ENCODE data around the gene PTK7. TPM values are rescaled to one million over a fixed set of nuclear protein-coding genes. Genes with fewer than 3 reads are reported as not detected.

PTK7 gene
- polyA plus RNA-seq (2011; rRNA removed) (146 and 179 TPM in 2 replicates), polyA minus RNA-seq (2011; rRNA and poly(A)+ RNA removed) (230 and 312 TPM in 2 replicates)

- Histone ChIP-seq H3K27me3 (ENCODE audit: control insufficient read depth, insufficient read depth, low read length) (no peaks in the 10 kb centered on the region), H3K27ac (ENCODE audit: low read depth, low read length) (peak within 1 kb of the TSS; percentile 96), H3K4me3 (ENCODE audit: low read depth, low read length) (peak within 1 kb of the TSS; percentile 87), H3K9me3 (ENCODE audit: control insufficient read depth, insufficient read depth, low read length) (peaks cover 3% of the 10 kb centered on the region; the same call in 1 of the 2 replicates)
- no peak for TF ChIP-seq CTCF (IDR thresholded peaks at IDR 0.05; ENCODE audit: low read depth, low read length)
- ChIA-PET POLR2A (interaction anchor here (0.5 to 3.5 kb wide), 15 partner anchors 14 to 1027 kb away, joined by 3 to 21 read pairs (median 6); partner anchors contain the start of genes CUL7, KLC4, MRPL2 and SRF), CTCF (interaction anchor here (1.0 to 2.7 kb wide), 3 partner anchors 55 to 95 kb away, joined by 3 to 15 read pairs (median 4); no protein-coding TSS in a partner anchor)
- DNase-seq (ENCODE audit: low read depth, low spot score) = no peak
Observed at GRCh38 chr6:43075670-43076463, at the start of gene PTK7. PTK7 (plus strand) TSS chr6:43076314; CDS start chr6:43076489, 175 bp downstream.

GRCh38 chr6:43026365-43026764, 49.7 kb upstream of the PTK7 start:
- Histone ChIP-seq H3K9me3 (ENCODE audit: control insufficient read depth, insufficient read depth, low read length) (no peaks in the 10 kb centered on the region), H3K27ac (ENCODE audit: low read depth, low read length) (peak overlapping the region; percentile 11), H3K4me3 (ENCODE audit: low read depth, low read length) (no peak overlapping the region), H3K27me3 (ENCODE audit: control insufficient read depth, insufficient read depth, low read length) (no peaks in the 10 kb centered on the region)
- CTCF ChIA-PET = no interaction called here
- POLR2A ChIA-PET = interaction anchor here (0.6 kb wide), 1 partner anchor 129 kb away, joined by 3 read pairs; no protein-coding TSS in a partner anchor
- TF ChIP-seq CTCF (IDR thresholded peaks at IDR 0.05; ENCODE audit: low read depth, low read length) = no peak
- no peak for DNase-seq (ENCODE audit: low read depth, low spot score)

DNA sequence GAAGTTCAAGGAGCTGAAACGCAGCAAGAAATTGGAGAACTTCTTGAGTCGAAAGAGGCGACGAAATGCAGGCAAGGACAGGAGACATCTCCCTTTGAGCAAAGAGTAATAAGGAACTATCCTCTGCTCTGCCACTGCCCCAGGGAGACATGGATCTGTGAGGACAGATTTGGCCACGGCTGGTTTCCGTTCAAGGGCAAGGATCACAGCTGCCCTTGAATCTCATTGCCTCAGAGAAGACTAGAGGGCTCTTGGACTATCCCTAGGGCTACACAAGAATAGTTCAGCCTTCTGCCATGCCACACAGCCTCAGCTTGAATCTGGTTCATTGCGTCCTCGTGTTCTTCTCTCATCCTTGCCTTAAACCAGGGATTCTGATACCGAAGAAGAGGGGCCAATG, 47.0 kb upstream of the PTK7 start:
- Histone ChIP-seq H3K4me3 (ENCODE audit: low read depth, low read length) (no peak overlapping the region), H3K9me3 (ENCODE audit: control insufficient read depth, insufficient read depth, low read length) (no peaks in the 10 kb centered on the region), H3K27ac (ENCODE audit: low read depth, low read length) (peak overlapping the region; percentile 11), H3K27me3 (ENCODE audit: control insufficient read depth, insufficient read depth, low read length) (no peaks in the 10 kb centered on the region)
- TF ChIP-seq CTCF (IDR thresholded peaks at IDR 0.05; ENCODE audit: low read depth, low read length) = no peak
- DNase-seq (ENCODE audit: low read depth, low spot score) = no peak
- CTCF ChIA-PET = interaction anchor here (1.0 kb wide), 1 partner anchor 33 kb away, joined by 3 read pairs; no protein-coding TSS in a partner anchor
- POLR2A ChIA-PET = interaction anchor here (0.6 to 1.5 kb wide), 2 partner anchors 25 to 135 kb away, joined by 4 to 5 read pairs; partner anchors contain the start of gene CUL7

GRCh38 chr6:43032326-43032725, 43.8 kb upstream of the PTK7 start:
- H3K27me3 ChIP-seq (ENCODE audit: control insufficient read depth, insufficient read depth, low read length) = no peaks in the 10 kb centered on the region
- no peak overlapping the region for H3K4me3 ChIP-seq (ENCODE audit: low read depth, low read length)
- DNase-seq (ENCODE audit: low read depth, low spot score) = no peak
- TF ChIP-seq CTCF (IDR thresholded peaks at IDR 0.05; ENCODE audit: low read depth, low read length) = no peak
- ChIA-PET POLR2A (interaction anchor here (0.7 to 1.9 kb wide), 3 partner anchors 11 to 142 kb away, joined by 4 to 12 read pairs (median 6); partner anchors contain the start of genes KLHDC3 and RRP36), CTCF (interaction anchor here (1.2 to 1.9 kb wide), 2 partner anchors 111 to 131 kb away, joined by 3 to 5 read pairs; no protein-coding TSS in a partner anchor)
- H3K9me3 ChIP-seq (ENCODE audit: control insufficient read depth, insufficient read depth, low read length) = no peaks in the 10 kb centered on the region
- no peak overlapping the region for H3K27ac ChIP-seq (ENCODE audit: low read depth, low read length)
